Uterus (tissue), 4 donors: ENCODE data around the gene PUM2. TPM values are rescaled to one million over a fixed set of nuclear protein-coding genes. Genes with fewer than 3 reads are reported as not detected.

ENCODE experiments used
- DNase-seq, 2 donors: peaks; one replicate each; pipeline ENCODE4 v3.0.0-alpha.2; 2019 to 2020
- H3K27ac ChIP-seq, 2 donors: fragments of 200-600 bp; sonication (generic); 1 replicate in 1 of 2; 2 replicates in 1 of 2; pipeline ENCODE4 v1.5.1; 2016 to 2018
- H3K27me3 ChIP-seq, 2 donors: fragments of 200-600 bp; sonication (generic); one replicate each; pipeline ENCODE4 v1.5.1; 2018 to 2019; ENCODE audit warnings: control low read depth in 1 of 2
- H3K36me3 ChIP-seq, 2 donors: fragments of 200-600 bp; sonication (generic); one replicate each; pipeline ENCODE4 v1.5.1; 2019; ENCODE audit warnings: control low read depth in 1 of 2
- H3K4me1 ChIP-seq, 2 donors: fragments of 200-600 bp; sonication (generic); one replicate each; pipeline ENCODE4 v1.5.1; 2018 to 2019; ENCODE audit warnings: control low read depth in 1 of 2
- H3K4me3 ChIP-seq, 2 donors: fragments of 200-600 bp; sonication (generic); 1 replicate in 1 of 2; 2 replicates in 1 of 2; pipeline ENCODE4 v1.5.1; 2018 to 2019; ENCODE audit warnings: mild to moderate bottlenecking in 1 of 2
- H3K9me3 ChIP-seq, 2 donors: fragments of 200-600 bp; sonication (generic); one replicate each; pipeline ENCODE4 v1.5.1; 2019; ENCODE audit warnings: control low read depth in 1 of 2
- CTCF ChIP-seq, 4 experiments: fragments of 200-600 bp in 2 of 4; fragments of 450-650 bp in 2 of 4; sonication (generic) in 2 of 4; IDR thresholded peaks; one replicate each; pipeline ENCODE4 v1.5.1; 2016 to 2019; ENCODE audit warnings: antibody characterized with exemption in 4 of 4, mild to moderate bottlenecking in 2 of 4, moderate library complexity in 1 of 4
- POLR2A ChIP-seq, 2 donors: fragments of 450-650 bp; IDR thresholded peaks; one replicate each; pipeline ENCODE4 v1.6.1; 2016; ENCODE audit warnings: antibody characterized with exemption in 2 of 2, mild to moderate bottlenecking in 1 of 2, moderate library complexity in 1 of 2
- intact Hi-C: fragments of 100-400 bp; cut with DNase I; formaldehyde crosslinking; loops from one replicate; pipeline ENCODE4 v1.15.1; 2023; ENCODE audit warnings: low total_unique reads
- total RNA-seq, 4 donors: library from RNA; depleted of rRNA in 3 of 4; stranded (reverse); fragments of >200 nt in 3 of 4; gene quantifications; one replicate each; pipeline versions ENCODE4 v1.1.0 to v1.2.4, GENCODE V29; 2014 to 2023
- donor health status: DM: yes; HTN: yes; CAD: no.

PUM2 gene
- total RNA-seq, 4 donors from 2014 or later = 51.0 to 138 (median 103) TPM

GRCh38 chr2:20309001-20309400, 41.6 kb downstream of the PUM2 start:
- Histone ChIP-seq H3K27ac (no peak overlapping the region), H3K4me1 (no peaks in the 10 kb centered on the region), H3K36me3 (no peaks in the 10 kb centered on the region), H3K27me3 (no peaks in the 10 kb centered on the region), H3K4me3 (no peak overlapping the region), H3K9me3 (no peaks in the 10 kb centered on the region)
- no peak for TF ChIP-seq CTCF (IDR thresholded peaks at IDR 0.05)
- TF ChIP-seq POLR2A (IDR thresholded peaks at IDR 0.05) = no peak
- intact Hi-C loops = no loop called here
- DNase-seq = no peak

- TF ChIP-seq CTCF (IDR thresholded peaks at IDR 0.05) = no peak
- TF ChIP-seq POLR2A (IDR thresholded peaks at IDR 0.05) = no peak
- no peaks in the 10 kb centered on the region for H3K36me3 ChIP-seq
- intact Hi-C loops = no loop called here
Measured at GRCh38 chr2:20307311-20307710, 43.3 kb downstream of the PUM2 start.

GRCh38 chr2:20304411-20304810, 46.2 kb downstream of the PUM2 start:
- TF ChIP-seq POLR2A (IDR thresholded peaks at IDR 0.05) (no peak), CTCF (IDR thresholded peaks at IDR 0.05) (no peak)
- Histone ChIP-seq H3K27ac (no peak overlapping the region), H3K36me3 (no peaks in the 10 kb centered on the region), H3K9me3 (no peaks in the 10 kb centered on the region), H3K4me1 (no peaks in the 10 kb centered on the region), H3K27me3 (no peaks in the 10 kb centered on the region), H3K4me3 (no peak overlapping the region)
- DNase-seq = no peak
- intact Hi-C loops = no loop called here

More at GRCh38 chr2:20307311-20307710, 43.3 kb downstream of the PUM2 start:
- Histone ChIP-seq H3K4me1 (no peaks in the 10 kb centered on the region), H3K9me3 (no peaks in the 10 kb centered on the region), H3K27ac (no peak overlapping the region), H3K27me3 (no peaks in the 10 kb centered on the region), H3K4me3 (no peak overlapping the region)
- no peak for DNase-seq

- Histone ChIP-seq H3K27ac (peak overlapping the region in 1 of 2 donors; percentile 42), H3K27me3 (no peaks in the 10 kb centered on the region), H3K4me3 (no peak overlapping the region), H3K9me3 (no peaks in the 10 kb centered on the region), H3K4me1 (no peaks in the 10 kb centered on the region), H3K36me3 (no peaks in the 10 kb centered on the region)
- DNase-seq = no peak
- intact Hi-C loops = no loop called here
- TF ChIP-seq POLR2A (IDR thresholded peaks at IDR 0.05) (no peak), CTCF (IDR thresholded peaks at IDR 0.05) (no peak)
Measured at GRCh38 chr2:20303966-20304365, 46.7 kb downstream of the PUM2 start.

GRCh38 chr2:20302019-20302418, 48.6 kb downstream of the PUM2 start:
- intact Hi-C loops = no loop called here
- Histone ChIP-seq H3K9me3 (no peaks in the 10 kb centered on the region), H3K4me1 (no peaks in the 10 kb centered on the region), H3K27ac (no peak overlapping the region), H3K4me3 (no peak overlapping the region), H3K27me3 (no peaks in the 10 kb centered on the region), H3K36me3 (no peaks in the 10 kb centered on the region)
- DNase-seq = no peak
- TF ChIP-seq CTCF (IDR thresholded peaks at IDR 0.05) (no peak), POLR2A (IDR thresholded peaks at IDR 0.05) (no peak)
